ENCODE data around the gene HSPB7. TPM values are rescaled to one million over a fixed set of nuclear protein-coding genes. Genes with fewer than 3 reads are reported as not detected.
"Not testable (repeated sequence)": the region's sequence is repeated elsewhere in the genome, so short reads cannot be mapped to it uniquely, and the experiment has no call there.

Gene HSPB7
- total RNA-seq, 1 experiment from 2014 or later: 0.66 TPM

- DNase-seq (ENCODE audit: low read depth, low spot score): peak; percentile 91
- in situ Hi-C loops (cut with HindIII; ENCODE audit: low pct_unique_long_range_greater_than_20kb, low sequenced_read_pairs): no loop called here
These were observed 14.7 kb upstream of the HSPB7 start for GRCh38 chr1:16032388-16033102.

GRCh38 chr1:16031551-16031950, 13.7 kb upstream of the HSPB7 start:
- in situ Hi-C loops (cut with HindIII; ENCODE audit: low pct_unique_long_range_greater_than_20kb, low sequenced_read_pairs): no loop called here

GRCh38 chr1:16029288-16029687, 11.4 kb upstream of the HSPB7 start:
- in situ Hi-C loops (cut with HindIII; ENCODE audit: low pct_unique_long_range_greater_than_20kb, low sequenced_read_pairs): no loop called here
- no peak for DNase-seq (ENCODE audit: low read depth, low spot score)

More at GRCh38 chr1:16031551-16031950, 13.7 kb upstream of the HSPB7 start:
- no peak for DNase-seq (ENCODE audit: low read depth, low spot score)

GRCh38 chr1:16029003-16029268, 11.1 kb upstream of the HSPB7 start:
- DNase-seq (ENCODE audit: low read depth, low spot score); in situ Hi-C loops (cut with HindIII; ENCODE audit: low pct_unique_long_range_greater_than_20kb, low sequenced_read_pairs): not testable (repeated sequence)

GRCh38 chr1:16028237-16029002, 10.6 kb upstream of the HSPB7 start:
- no peak for DNase-seq (ENCODE audit: low read depth, low spot score)
- in situ Hi-C loops (cut with HindIII; ENCODE audit: low pct_unique_long_range_greater_than_20kb, low sequenced_read_pairs): no loop called here

GRCh38 chr1:16026723-16027484, 9.1 kb upstream of the HSPB7 start:
- in situ Hi-C loops (cut with HindIII; ENCODE audit: low pct_unique_long_range_greater_than_20kb, low sequenced_read_pairs): no loop called here
- peak; percentile 15 for DNase-seq (ENCODE audit: low read depth, low spot score)

GRCh38 chr1:16026302-16026701, 8.5 kb upstream of the HSPB7 start:
- in situ Hi-C loops (cut with HindIII; ENCODE audit: low pct_unique_long_range_greater_than_20kb, low sequenced_read_pairs): not testable (repeated sequence)

GRCh38 chr1:16023050-16023653, 5.3 kb upstream of the HSPB7 start:
- no peak for DNase-seq (ENCODE audit: low read depth, low spot score)
- in situ Hi-C loops (cut with HindIII; ENCODE audit: low pct_unique_long_range_greater_than_20kb, low sequenced_read_pairs): no loop called here

More at GRCh38 chr1:16026302-16026701, 8.5 kb upstream of the HSPB7 start:
- DNase-seq (ENCODE audit: low read depth, low spot score): not testable (repeated sequence)

GRCh38 chr1:16022393-16022792, 4.5 kb upstream of the HSPB7 start:
- DNase-seq (ENCODE audit: low read depth, low spot score): no peak
- in situ Hi-C loops (cut with HindIII; ENCODE audit: low pct_unique_long_range_greater_than_20kb, low sequenced_read_pairs): no loop called here

- no peak for DNase-seq (ENCODE audit: low read depth, low spot score)
- in situ Hi-C loops (cut with HindIII; ENCODE audit: low pct_unique_long_range_greater_than_20kb, low sequenced_read_pairs): no loop called here
These were observed 3.8 kb upstream of the HSPB7 start, which contains the start of gene CLCNKA for GRCh38 chr1:16021681-16022080. TSS of gene CLCNKA (plus strand) at chr1:16022036. CDS start at chr1:16022620, 584 bp downstream.

GRCh38 chr1:16020878-16021277, 3.0 kb upstream of the HSPB7 start:
- in situ Hi-C loops (cut with HindIII; ENCODE audit: low pct_unique_long_range_greater_than_20kb, low sequenced_read_pairs); DNase-seq (ENCODE audit: low read depth, low spot score): not testable (repeated sequence)

- DNase-seq (ENCODE audit: low read depth, low spot score): no peak
- in situ Hi-C loops (cut with HindIII; ENCODE audit: low pct_unique_long_range_greater_than_20kb, low sequenced_read_pairs): no loop called here
These were observed 2.5 kb upstream of the HSPB7 start for GRCh38 chr1:16020325-16020724.

- in situ Hi-C loops (cut with HindIII; ENCODE audit: low pct_unique_long_range_greater_than_20kb, low sequenced_read_pairs): no loop called here
- no peak for DNase-seq (ENCODE audit: low read depth, low spot score)
These were observed 1.9 kb upstream of the HSPB7 start for GRCh38 chr1:16019644-16020277.

- DNase-seq (ENCODE audit: low read depth, low spot score): no peak
- in situ Hi-C loops (cut with HindIII; ENCODE audit: low pct_unique_long_range_greater_than_20kb, low sequenced_read_pairs): no loop called here
These were observed 1.2 kb upstream of the HSPB7 start for GRCh38 chr1:16018749-16019643.

GRCh38 chr1:16018308-16018707, 465 bp upstream of the HSPB7 start:
- no peak for DNase-seq (ENCODE audit: low read depth, low spot score)
- in situ Hi-C loops (cut with HindIII; ENCODE audit: low pct_unique_long_range_greater_than_20kb, low sequenced_read_pairs): no loop called here

- in situ Hi-C loops (cut with HindIII; ENCODE audit: low pct_unique_long_range_greater_than_20kb, low sequenced_read_pairs): no loop called here
- DNase-seq (ENCODE audit: low read depth, low spot score): no peak
These were observed 775 bp downstream of the HSPB7 start for GRCh38 chr1:16017076-16017460.
